Caco-2 (cell line): ENCODE data around the gene MID1. TPM values are rescaled to one million over a fixed set of nuclear protein-coding genes. Genes with fewer than 3 reads are reported as not detected.

Source experiments
- BruUV-seq: library from RNA; stranded (reverse); fragments of 400-500 nt; replicated peaks from 2 replicates; lab custom pipeline; 2021; lab: Mats Ljungman, UMichigan
- CTCF ChIA-PET: fragments of 300-600 bp; sonication (Branson Sonifier 250); formaldehyde crosslinking; loops from one replicate; lab custom pipeline; 2022; ENCODE audit warnings: antibody characterized with exemption; lab: Charles Lee
- POLR2A ChIA-PET: fragments of 300-600 bp; sonication (Branson Sonifier 250); formaldehyde crosslinking; loops from one replicate; lab custom pipeline; 2022; ENCODE audit warnings: antibody characterized with exemption; lab: Charles Lee
- DNase-seq, 2 experiments: peaks; one replicate each; pipeline versions ENCODE4 v3.0.0 to v3.0.0-alpha.2; 2020 to 2022
- H3K27me3 ChIP-seq: replicated peaks from 2 replicates; pipeline ENCODE4 v1.6.0; 2011; ENCODE audit warnings: low read length; ENCODE audit not compliant: control insufficient read depth, insufficient read depth
- H3K36me3 ChIP-seq: 2 replicates; pipeline ENCODE4 v1.5.1; 2011; ENCODE audit warnings: low read length; ENCODE audit not compliant: control insufficient read depth, insufficient read depth
- H3K4me1 ChIP-seq: fragments of 250-450 bp; sonication (Bioruptor Pico); 2 replicates; pipeline ENCODE4 v1.5.1; 2020; ENCODE audit warnings: mild to moderate bottlenecking
- H3K4me3 ChIP-seq: 2 replicates; pipeline ENCODE4 v1.5.1; 2011; ENCODE audit warnings: low read depth, mild to moderate bottlenecking, control low read depth, low read length
- H3K9me3 ChIP-seq: fragments of 250-450 bp; sonication (Bioruptor Pico); 2 replicates; pipeline ENCODE4 v1.5.1; 2020; ENCODE audit warnings: mild to moderate bottlenecking, moderate library complexity
- H3K27ac Mint-ChIP-seq: one replicate; pipeline ENCODE4 v1.8.0; 2022; ENCODE audit warnings: mixed read lengths; ENCODE audit not compliant: unreplicated experiment
- H3K27me3 Mint-ChIP-seq: one replicate; pipeline ENCODE4 v1.8.0; 2022; ENCODE audit warnings: mixed read lengths; ENCODE audit not compliant: insufficient read depth, unreplicated experiment
- H3K36me3 Mint-ChIP-seq: one replicate; pipeline ENCODE4 v1.8.0; 2022; ENCODE audit warnings: mild to moderate bottlenecking, mixed read lengths; ENCODE audit not compliant: insufficient read depth, unreplicated experiment
- H3K4me1 Mint-ChIP-seq: one replicate; pipeline ENCODE4 v1.8.0; 2022; ENCODE audit warnings: low read depth, mixed read lengths; ENCODE audit not compliant: unreplicated experiment
- H3K4me3 Mint-ChIP-seq: one replicate; pipeline ENCODE4 v1.8.0; 2022; ENCODE audit warnings: mild to moderate bottlenecking, moderate library complexity, mixed read lengths; ENCODE audit not compliant: unreplicated experiment
- H3K9me3 Mint-ChIP-seq: one replicate; pipeline ENCODE4 v1.8.0; 2022; ENCODE audit warnings: mixed read lengths; ENCODE audit not compliant: unreplicated experiment
- intact Hi-C: fragments of 100-400 bp; cut with micrococcal nuclease; formaldehyde crosslinking; loops from one replicate; pipeline ENCODE4 v1.10.0; 2022; ENCODE audit not compliant: unreplicated experiment
- total RNA-seq: library from RNA; stranded (reverse); gene quantifications from 2 replicates; pipeline ENCODE4 v1.2.3, GENCODE V29; 2022
- TF ChIP-seq, protein P1 (sequence below), 2 experiments: fragments of 200-600 bp in 1 of 2; IDR thresholded peaks; 1 replicate in 1 of 2; 2 replicates in 1 of 2; pipeline versions ENCODE4 v1.5.1 to v1.8.0; 2011 to 2022; ENCODE audit warnings: antibody characterized with exemption in 1 of 2, control low read depth in 1 of 2, inconsistent platforms in 1 of 2, low read depth in 1 of 2, low read length in 1 of 2, mild to moderate bottlenecking in 1 of 2, moderate library complexity in 1 of 2; ENCODE audit not compliant: insufficient read depth in 1 of 2, severe bottlenecking in 1 of 2, unreplicated experiment in 1 of 2

Gene MID1
- total RNA-seq, 1 experiment from 2014 or later, result 61.3 TPM

DNA sequence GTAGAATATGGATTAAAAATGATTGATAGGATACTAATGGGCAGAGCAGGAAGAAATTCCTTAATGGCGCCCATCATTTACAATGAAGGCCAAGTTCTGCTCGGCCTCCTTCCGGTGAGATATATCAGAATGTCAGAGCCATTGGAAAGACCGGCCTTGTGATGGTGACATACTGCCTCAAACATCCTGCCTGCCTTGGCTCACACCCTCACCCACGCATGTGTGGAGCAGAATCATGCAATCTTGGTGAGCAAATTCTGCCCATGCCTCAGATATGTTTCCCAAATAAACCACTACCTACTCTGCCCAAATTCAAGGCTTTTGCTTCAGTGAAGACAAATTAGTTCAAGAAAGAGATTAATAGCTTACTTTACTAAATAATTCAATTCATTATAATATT lies 163.3 kb downstream of the MID1 start:
- intact Hi-C loops, result no loop called here
- no peaks in the 10 kb centered on the region for H3K27me3 ChIP-seq
- DNase-seq, result no peak
- no peak overlapping the region for H3K4me3 ChIP-seq
- no peaks in the 10 kb centered on the region for H3K9me3 ChIP-seq
- no peak overlapping the region for H3K4me3 Mint-ChIP-seq
- CTCF ChIA-PET, result no interaction called here
- H3K36me3 ChIP-seq, result no peaks in the 10 kb centered on the region; the same call in 1 of the 2 replicates
- H3K4me1 ChIP-seq, result no peaks in the 10 kb centered on the region
- no peaks in the 10 kb centered on the region for H3K4me1 Mint-ChIP-seq
- TF ChIP-seq, protein P1, sequence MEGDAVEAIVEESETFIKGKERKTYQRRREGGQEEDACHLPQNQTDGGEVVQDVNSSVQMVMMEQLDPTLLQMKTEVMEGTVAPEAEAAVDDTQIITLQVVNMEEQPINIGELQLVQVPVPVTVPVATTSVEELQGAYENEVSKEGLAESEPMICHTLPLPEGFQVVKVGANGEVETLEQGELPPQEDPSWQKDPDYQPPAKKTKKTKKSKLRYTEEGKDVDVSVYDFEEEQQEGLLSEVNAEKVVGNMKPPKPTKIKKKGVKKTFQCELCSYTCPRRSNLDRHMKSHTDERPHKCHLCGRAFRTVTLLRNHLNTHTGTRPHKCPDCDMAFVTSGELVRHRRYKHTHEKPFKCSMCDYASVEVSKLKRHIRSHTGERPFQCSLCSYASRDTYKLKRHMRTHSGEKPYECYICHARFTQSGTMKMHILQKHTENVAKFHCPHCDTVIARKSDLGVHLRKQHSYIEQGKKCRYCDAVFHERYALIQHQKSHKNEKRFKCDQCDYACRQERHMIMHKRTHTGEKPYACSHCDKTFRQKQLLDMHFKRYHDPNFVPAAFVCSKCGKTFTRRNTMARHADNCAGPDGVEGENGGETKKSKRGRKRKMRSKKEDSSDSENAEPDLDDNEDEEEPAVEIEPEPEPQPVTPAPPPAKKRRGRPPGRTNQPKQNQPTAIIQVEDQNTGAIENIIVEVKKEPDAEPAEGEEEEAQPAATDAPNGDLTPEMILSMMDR (IDR thresholded peaks at IDR 0.05; ENCODE audit: insufficient read depth in 1 of 2, low read depth in 1 of 2, low read length in 1 of 2, severe bottlenecking in 1 of 2, unreplicated experiment in 1 of 2), result no peak
- no peak overlapping the region for H3K27ac Mint-ChIP-seq
- no peaks in the 10 kb centered on the region for H3K27me3 Mint-ChIP-seq
- POLR2A ChIA-PET, result no interaction called here
- no TSS peak for BruUV-seq
- H3K36me3 Mint-ChIP-seq, result peaks cover 58% of the 10 kb centered on the region
- H3K9me3 Mint-ChIP-seq, result peaks cover 8% of the 10 kb centered on the region

DNA sequence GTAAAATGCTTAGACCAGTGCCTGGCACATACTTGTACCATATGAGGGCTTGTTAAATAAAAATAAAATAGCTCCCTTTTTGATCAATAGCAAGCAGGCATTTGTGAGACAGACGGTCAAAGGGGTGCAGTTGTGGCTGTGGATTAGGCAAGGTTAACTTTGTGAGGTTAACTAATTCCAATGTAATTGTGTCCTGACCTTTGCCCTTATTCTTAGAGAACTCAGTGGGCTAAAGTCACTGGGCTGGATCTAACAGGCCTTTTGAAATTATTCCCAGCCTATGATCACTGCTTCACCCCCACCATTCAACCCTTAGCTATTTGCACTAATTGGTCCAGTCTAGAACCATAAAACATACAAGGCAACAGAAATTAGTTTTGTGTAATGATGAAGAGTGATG lies 166.4 kb downstream of the MID1 start:
- no peak for DNase-seq
- ChIA-PET POLR2A (no interaction called here), CTCF (no interaction called here)
- no peaks in the 10 kb centered on the region for H3K4me1 ChIP-seq
- no TSS peak for BruUV-seq
- H3K9me3 Mint-ChIP-seq, result peaks cover 8% of the 10 kb centered on the region
- H3K36me3 Mint-ChIP-seq, result peaks cover 60% of the 10 kb centered on the region
- no peaks in the 10 kb centered on the region for H3K27me3 ChIP-seq
- H3K4me3 ChIP-seq, result no peak overlapping the region
- no peak overlapping the region for H3K4me3 Mint-ChIP-seq
- no peak overlapping the region for H3K27ac Mint-ChIP-seq
- H3K9me3 ChIP-seq, result no peaks in the 10 kb centered on the region
- intact Hi-C loops, result no loop called here
- H3K36me3 ChIP-seq, result no peaks in the 10 kb centered on the region; the same call in 1 of the 2 replicates
- H3K27me3 Mint-ChIP-seq, result no peaks in the 10 kb centered on the region
- H3K4me1 Mint-ChIP-seq, result no peaks in the 10 kb centered on the region
- TF ChIP-seq, protein P1 (IDR thresholded peaks at IDR 0.05; ENCODE audit: insufficient read depth in 1 of 2, low read depth in 1 of 2, low read length in 1 of 2, severe bottlenecking in 1 of 2, unreplicated experiment in 1 of 2), result no peak

DNA sequence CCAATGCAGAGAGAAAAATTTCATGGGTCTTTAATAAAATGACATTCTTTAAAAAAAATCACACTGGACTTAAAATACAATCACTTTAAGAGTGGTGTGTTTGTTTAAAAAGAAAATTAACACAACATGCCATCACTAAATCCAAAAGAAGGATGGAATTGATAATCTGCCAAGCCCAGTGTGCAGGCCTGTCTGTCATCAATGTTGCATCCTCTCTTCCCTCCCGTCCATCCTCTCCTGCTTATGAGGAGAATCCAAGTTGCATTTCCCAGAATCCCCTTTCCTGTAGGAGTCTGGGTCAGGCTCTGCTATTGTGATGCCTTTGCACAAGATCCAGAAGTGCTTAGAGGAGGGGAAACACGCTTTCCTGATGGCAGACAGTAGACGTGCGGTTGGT lies 169.4 kb downstream of the MID1 start:
- Mint-ChIP-seq H3K9me3 (peaks cover 8% of the 10 kb centered on the region), H3K27ac (no peak overlapping the region), H3K36me3 (peaks cover 57% of the 10 kb centered on the region), H3K4me1 (no peaks in the 10 kb centered on the region), H3K4me3 (no peak overlapping the region), H3K27me3 (no peaks in the 10 kb centered on the region)
- H3K9me3 ChIP-seq, result no peaks in the 10 kb centered on the region
- H3K4me1 ChIP-seq, result no peaks in the 10 kb centered on the region
- H3K27me3 ChIP-seq, result no peaks in the 10 kb centered on the region
- no TSS peak for BruUV-seq
- no peaks in the 10 kb centered on the region for H3K36me3 ChIP-seq
- no peak overlapping the region for H3K4me3 ChIP-seq
- ChIA-PET CTCF (no interaction called here), POLR2A (no interaction called here)
- DNase-seq, result no peak
- TF ChIP-seq, protein P1 (IDR thresholded peaks at IDR 0.05; ENCODE audit: insufficient read depth in 1 of 2, low read depth in 1 of 2, low read length in 1 of 2, severe bottlenecking in 1 of 2, unreplicated experiment in 1 of 2), result no peak
- intact Hi-C loops, result no loop called here
